ENCODE results near the gene SCAF1. TPM values are rescaled to one million over a fixed set of nuclear protein-coding genes. Genes with fewer than 3 reads are reported as not detected.

SCAF1 gene
- total RNA-seq, 2 donors from 2014 or later: 84.8 to 94.5 TPM

- TF ChIP-seq, protein P1, sequence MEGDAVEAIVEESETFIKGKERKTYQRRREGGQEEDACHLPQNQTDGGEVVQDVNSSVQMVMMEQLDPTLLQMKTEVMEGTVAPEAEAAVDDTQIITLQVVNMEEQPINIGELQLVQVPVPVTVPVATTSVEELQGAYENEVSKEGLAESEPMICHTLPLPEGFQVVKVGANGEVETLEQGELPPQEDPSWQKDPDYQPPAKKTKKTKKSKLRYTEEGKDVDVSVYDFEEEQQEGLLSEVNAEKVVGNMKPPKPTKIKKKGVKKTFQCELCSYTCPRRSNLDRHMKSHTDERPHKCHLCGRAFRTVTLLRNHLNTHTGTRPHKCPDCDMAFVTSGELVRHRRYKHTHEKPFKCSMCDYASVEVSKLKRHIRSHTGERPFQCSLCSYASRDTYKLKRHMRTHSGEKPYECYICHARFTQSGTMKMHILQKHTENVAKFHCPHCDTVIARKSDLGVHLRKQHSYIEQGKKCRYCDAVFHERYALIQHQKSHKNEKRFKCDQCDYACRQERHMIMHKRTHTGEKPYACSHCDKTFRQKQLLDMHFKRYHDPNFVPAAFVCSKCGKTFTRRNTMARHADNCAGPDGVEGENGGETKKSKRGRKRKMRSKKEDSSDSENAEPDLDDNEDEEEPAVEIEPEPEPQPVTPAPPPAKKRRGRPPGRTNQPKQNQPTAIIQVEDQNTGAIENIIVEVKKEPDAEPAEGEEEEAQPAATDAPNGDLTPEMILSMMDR (conservative IDR thresholded peaks at IDR 0.05): no peak
- Histone ChIP-seq H3K27ac (ENCODE audit: low read depth, low read length) (no peak overlapping the region), H3K27me3 (ENCODE audit: control insufficient read depth, insufficient read depth, low read length, poor library complexity, severe bottlenecking) (no peaks in the 10 kb centered on the region), H3K9ac (ENCODE audit: extremely low read depth, low read length, poor library complexity, severe bottlenecking) (no peak overlapping the region), H3K36me3 (ENCODE audit: control insufficient read depth, insufficient read depth, low read length) (peaks cover 81% of the 10 kb centered on the region), H3K4me3 (ENCODE audit: low read length) (no peak overlapping the region), H3K9me3 (ENCODE audit: control insufficient read depth, low read length) (no peaks in the 10 kb centered on the region), H3K4me1 (ENCODE audit: control insufficient read depth, insufficient read depth, low read length) (no peaks in the 10 kb centered on the region)
- 95% methylated on average over 2 of the region's 2 CpGs for WGBS, 2 experiments (ENCODE audit: insufficient coverage in 1 of 2, insufficient read length in 1 of 2)
- no peak overlapping the region for H3K4me3 Mint-ChIP-seq
- no peaks in the 10 kb centered on the region for H3K27me3 Mint-ChIP-seq (ENCODE audit: insufficient read depth)
- H3K27ac Mint-ChIP-seq: peak overlapping the region; percentile 20
- DNase-seq: no peak
- H3K36me3 Mint-ChIP-seq (ENCODE audit: low read depth): peaks cover 75% of the 10 kb centered on the region
- H3K9me3 Mint-ChIP-seq: no peaks in the 10 kb centered on the region
- no peaks in the 10 kb centered on the region for H3K4me1 Mint-ChIP-seq
These were observed 39.2 kb upstream of the SCAF1 start for GRCh38 chr19:49602806-49603205.

- H3K36me3 Mint-ChIP-seq (ENCODE audit: low read depth): peaks cover 73% of the 10 kb centered on the region
- no peaks in the 10 kb centered on the region for H3K9me3 Mint-ChIP-seq
- H3K4me1 Mint-ChIP-seq: no peaks in the 10 kb centered on the region
- Histone ChIP-seq H3K36me3 (ENCODE audit: control insufficient read depth, insufficient read depth, low read length) (peaks cover 77% of the 10 kb centered on the region), H3K4me1 (ENCODE audit: control insufficient read depth, insufficient read depth, low read length) (no peaks in the 10 kb centered on the region), H3K27me3 (ENCODE audit: control insufficient read depth, insufficient read depth, low read length, poor library complexity, severe bottlenecking) (no peaks in the 10 kb centered on the region), H3K9me3 (ENCODE audit: control insufficient read depth, low read length) (no peaks in the 10 kb centered on the region), H3K4me3 (ENCODE audit: low read length) (no peak overlapping the region), H3K27ac (ENCODE audit: low read depth, low read length) (no peak overlapping the region), H3K9ac (ENCODE audit: extremely low read depth, low read length, poor library complexity, severe bottlenecking) (no peak overlapping the region)
- WGBS, 2 experiments (ENCODE audit: insufficient coverage in 1 of 2, insufficient read length in 1 of 2): 92 to 98% methylated on average over 7 of the region's 7 CpGs
- no peak for DNase-seq
- H3K27me3 Mint-ChIP-seq (ENCODE audit: insufficient read depth): no peaks in the 10 kb centered on the region
- no peak overlapping the region for H3K4me3 Mint-ChIP-seq
- H3K27ac Mint-ChIP-seq: no peak overlapping the region
- TF ChIP-seq, protein P1 (conservative IDR thresholded peaks at IDR 0.05): no peak
These were observed 36.4 kb upstream of the SCAF1 start for GRCh38 chr19:49605605-49606004.

- Mint-ChIP-seq H3K9me3 (no peaks in the 10 kb centered on the region), H3K4me1 (no peaks in the 10 kb centered on the region), H3K4me3 (no peak overlapping the region), H3K27me3 (ENCODE audit: insufficient read depth) (no peaks in the 10 kb centered on the region), H3K27ac (no peak overlapping the region), H3K36me3 (ENCODE audit: low read depth) (peaks cover 69% of the 10 kb centered on the region)
- Histone ChIP-seq H3K9me3 (ENCODE audit: control insufficient read depth, low read length) (no peaks in the 10 kb centered on the region), H3K9ac (ENCODE audit: extremely low read depth, low read length, poor library complexity, severe bottlenecking) (no peak overlapping the region), H3K4me3 (ENCODE audit: low read length) (no peak overlapping the region), H3K4me1 (ENCODE audit: control insufficient read depth, insufficient read depth, low read length) (no peaks in the 10 kb centered on the region), H3K36me3 (ENCODE audit: control insufficient read depth, insufficient read depth, low read length) (peaks cover 70% of the 10 kb centered on the region), H3K27me3 (ENCODE audit: control insufficient read depth, insufficient read depth, low read length, poor library complexity, severe bottlenecking) (no peaks in the 10 kb centered on the region), H3K27ac (ENCODE audit: low read depth, low read length) (no peak overlapping the region)
- no peak for DNase-seq
- TF ChIP-seq, protein P1 (conservative IDR thresholded peaks at IDR 0.05): no peak
- 91 to 95% methylated on average over 4 to 12 of the region's 12 CpGs for WGBS, 2 experiments (ENCODE audit: insufficient coverage in 1 of 2, insufficient read length in 1 of 2)
These were observed 32.4 kb upstream of the SCAF1 start for GRCh38 chr19:49609499-49610092.

Data from endodermal cell (in vitro differentiated cells).